ENCODE results near the gene CDK15.
"Not testable (repeated sequence)": the region's sequence is repeated elsewhere in the genome, so short reads cannot be mapped to it uniquely, and the experiment has no call there.

CDK15 gene

DNA sequence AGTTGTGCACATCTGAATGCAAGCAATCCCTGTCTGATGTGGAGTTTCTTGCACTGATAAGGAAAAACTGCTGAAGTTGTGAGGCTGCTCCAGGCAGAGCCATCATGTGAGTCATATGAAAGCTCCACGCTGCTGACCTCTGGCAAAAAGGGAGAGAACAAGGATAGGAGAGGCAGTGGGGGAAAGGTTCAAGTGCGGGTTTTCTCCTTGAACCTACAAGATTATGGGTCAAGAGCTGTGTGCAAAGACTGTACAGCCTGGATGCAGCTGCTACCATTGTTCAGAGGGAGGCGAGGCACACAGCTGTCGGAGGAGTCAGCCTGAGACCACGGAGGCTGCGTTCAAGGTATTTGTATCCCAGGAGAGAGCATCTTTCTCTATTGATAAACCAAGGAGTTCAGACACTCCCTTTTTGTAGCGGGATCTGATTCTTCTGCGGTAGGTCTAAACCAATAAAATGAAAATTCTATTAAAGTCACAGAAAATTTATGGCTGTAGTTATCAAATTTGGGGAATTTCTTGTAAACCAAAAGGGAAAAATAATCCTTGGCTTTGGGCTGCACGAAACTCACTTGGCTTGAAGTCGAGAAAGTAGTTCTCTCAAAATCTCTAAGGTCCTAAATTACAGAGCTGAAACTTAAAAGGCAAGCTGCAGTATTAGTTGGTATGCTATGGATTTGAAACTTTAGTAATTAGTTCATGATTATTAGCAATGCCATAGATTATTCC is at the start of gene CDK15:
TSS of gene CDK15 (plus strand) at position 96 of the 729 bp plus-strand sequence. CDS start at position 224, 128 bp downstream.
- no peak for DNase-seq

DNA sequence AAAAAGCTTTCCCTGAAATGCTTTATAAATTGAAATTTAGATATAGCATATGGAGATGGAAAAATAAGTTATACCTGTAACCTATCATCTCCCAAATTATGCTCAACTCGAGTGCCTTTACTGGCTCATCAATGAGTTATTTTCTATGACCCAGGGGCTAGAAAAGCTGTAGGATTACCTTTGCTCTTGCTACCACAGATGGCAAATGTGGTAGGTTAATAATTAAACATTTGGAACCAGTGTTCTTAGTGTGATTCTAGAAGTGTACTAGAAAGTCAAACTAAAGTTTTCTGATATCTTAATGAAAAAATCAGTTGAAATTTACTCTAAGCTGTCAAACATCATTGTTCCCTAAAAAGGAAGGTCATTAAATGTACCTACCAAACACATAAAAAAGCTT is 48.1 kb upstream of the CDK15 start:
- peak; percentile 62 for DNase-seq

DNA sequence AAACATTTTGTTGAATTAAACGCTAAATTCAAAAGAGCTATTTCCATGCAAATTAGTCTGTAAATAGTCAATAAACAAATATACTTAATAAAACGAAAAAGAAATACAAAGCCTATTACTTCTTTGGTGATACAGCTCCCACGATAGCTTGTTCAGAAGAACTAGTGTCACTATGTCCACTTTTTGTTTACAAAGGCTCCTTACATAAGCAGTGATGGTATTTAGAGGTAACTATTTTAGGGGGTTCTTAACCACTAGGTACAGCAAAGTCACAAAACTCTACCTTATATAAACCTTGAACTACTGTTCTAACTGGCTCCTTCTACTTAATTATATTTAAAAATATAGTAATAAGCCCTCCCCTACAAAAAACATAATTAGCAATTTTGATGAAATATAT is 47.5 kb upstream of the CDK15 start:
- DNase-seq, result no peak

DNA sequence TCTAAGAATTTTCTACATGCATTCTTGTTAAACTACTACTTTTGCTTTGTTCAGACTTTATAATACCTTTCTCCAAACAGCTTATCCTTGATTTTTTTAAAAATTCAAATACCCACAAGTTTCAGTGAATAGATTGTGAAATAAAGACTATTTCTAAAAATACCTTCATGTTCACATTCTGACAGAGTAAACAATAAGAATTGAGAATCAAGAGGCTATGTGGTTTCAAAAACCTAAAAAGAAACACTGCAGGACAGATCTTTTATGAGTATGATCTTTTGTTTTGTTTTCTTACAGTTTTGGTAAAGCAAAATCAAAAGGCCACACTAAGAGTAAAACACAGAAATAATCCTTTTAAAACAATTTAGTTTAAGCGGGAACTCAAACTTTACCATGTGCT is 46.8 kb upstream of the CDK15 start:
- DNase-seq, result no peak

DNA sequence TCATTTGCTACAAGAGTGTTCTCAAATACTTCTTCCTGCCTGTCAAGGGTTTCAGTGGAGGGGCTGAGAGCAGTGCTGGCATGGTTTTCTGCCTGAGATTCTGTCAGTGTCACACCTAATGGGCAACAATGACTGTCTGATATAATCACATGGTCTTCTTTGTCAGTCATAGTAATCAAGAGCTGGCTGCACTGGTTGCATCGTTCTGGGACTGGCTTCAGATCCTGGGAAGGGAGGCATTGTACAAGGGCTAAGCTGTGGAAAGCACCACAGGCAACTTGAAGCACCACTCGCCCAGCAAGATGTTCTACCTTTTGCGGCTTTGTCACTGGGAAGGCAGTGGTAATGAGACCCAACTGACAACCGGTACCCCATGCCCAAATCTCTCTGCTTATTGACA is 45.2 kb upstream of the CDK15 start:
- DNase-seq, result no peak

DNA sequence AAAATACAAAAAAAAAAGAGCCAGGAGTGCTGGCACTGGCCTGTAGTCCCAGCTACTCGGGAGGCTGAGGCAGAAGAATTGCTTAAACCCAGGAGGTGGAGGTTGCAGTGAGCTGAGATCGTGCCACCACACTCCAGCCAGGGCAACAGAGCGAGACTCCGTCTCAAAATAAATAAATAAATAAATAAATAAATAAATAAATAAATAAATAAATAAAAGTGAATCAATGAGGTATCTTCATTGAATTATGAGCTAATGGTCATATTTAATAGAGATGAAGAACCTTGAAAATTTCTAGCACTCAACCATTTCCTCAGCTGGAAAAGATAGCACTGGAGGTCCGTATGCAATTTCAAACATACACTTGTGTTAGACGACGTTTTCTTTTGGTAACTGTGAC is 41.9 kb upstream of the CDK15 start:
- not testable (repeated sequence) for DNase-seq

DNA sequence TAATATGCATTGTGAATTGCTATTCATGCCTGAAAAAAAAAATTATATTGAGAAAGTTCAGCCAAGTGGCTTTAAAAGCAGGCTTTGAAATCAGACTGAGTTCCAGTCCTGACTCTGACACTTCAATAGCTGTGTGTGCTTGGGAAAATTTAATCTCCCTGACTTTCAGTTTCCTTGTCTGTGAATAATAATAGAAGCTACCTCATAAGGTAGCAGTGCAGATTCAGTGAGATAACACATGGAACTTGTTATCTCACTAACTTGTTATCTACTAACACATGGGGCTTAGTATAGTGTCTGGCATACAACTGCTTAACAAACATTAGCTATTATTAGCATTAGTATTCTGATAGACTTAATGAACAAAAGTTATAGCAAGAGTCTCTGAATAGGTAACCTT is 40.5 kb upstream of the CDK15 start:
- no peak for DNase-seq

DNA sequence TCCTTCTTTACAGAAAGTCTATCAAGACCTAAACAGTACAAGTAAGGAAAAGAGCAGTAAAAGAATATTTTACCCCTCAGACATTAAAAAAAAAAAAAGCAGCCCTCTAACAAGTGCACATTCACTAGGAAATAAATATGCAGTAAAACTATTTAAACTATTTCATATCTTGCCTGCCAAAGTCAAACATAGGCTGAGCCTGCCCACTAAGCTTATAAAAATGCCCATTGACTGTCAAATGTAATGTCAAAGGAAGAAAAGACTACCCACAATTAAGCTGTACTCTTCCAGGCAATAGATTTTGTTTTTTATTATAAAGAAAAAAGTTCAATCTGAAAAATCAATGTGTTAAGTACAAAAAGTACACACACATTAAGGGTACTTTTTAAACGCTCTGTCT is 37.4 kb upstream of the CDK15 start:
- DNase-seq, result no peak

DNA sequence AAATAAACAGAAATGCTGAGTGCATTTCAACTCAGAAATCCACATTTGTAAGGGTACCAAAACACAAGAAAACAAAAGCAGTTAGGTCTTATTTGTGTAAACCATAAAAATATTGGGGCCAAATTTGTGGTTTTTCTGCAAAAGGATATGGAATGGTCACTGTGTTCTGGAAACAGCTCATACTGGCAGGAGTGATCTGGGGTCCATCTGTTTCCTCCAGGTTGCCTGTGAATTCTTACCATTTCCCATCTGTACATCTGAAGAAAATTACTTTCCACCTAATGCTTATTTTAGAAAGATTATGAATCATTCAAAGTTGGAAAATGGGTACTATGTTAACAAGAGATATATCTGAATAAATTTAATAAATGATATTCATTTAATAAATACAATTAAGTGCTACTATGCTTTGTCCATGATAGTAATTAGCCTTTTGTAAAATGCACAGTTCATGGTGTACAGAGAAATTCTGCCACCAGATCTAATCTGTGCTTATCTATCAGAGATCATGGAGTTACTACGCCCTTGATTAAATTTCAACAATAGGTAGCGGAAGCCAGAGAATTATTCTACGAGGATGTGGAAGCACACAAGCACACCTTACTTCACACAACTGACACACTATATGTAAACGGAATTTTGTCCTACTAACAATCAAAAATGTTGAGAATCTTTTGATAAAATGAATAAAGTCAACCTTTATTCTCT is 36.5 kb upstream of the CDK15 start:
- no peak for DNase-seq

DNA sequence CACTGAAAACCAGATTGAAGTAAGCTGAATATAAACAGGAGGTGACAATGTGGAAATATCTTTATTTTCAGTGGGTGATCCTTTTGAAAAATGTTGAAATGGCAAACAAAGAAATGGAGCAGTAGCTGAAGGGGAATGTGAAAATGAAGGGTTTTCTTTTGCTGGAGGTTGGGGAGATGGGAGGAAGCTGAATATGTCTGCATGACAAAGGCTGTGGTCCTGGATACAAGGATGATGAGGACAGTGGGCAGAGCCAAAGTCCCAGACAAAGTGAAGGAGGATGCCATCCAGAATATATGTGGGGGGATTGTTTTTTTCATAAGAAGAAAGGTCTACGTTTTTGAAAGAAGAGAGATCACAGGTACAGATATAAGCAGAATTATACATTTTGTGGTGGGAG is 32.3 kb upstream of the CDK15 start:
- no peak for DNase-seq

DNA sequence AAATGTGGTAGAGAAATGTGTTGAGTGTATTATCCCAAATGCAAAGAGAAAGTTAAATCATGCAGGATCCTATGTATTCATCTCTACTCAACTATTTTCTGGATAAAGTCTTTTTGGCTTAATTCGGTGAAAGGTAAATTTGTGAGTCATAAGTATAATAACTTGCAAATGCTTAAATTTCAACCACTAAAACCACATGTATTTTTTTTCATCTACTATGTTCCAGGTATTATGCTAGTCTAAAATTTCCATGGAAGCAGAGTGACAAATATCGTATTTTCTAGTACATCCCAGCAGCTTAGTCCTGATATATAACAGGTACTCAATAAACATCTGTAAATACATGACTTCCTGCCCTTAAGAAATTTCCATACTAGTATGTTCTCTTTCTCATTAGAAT is 31.8 kb upstream of the CDK15 start:
- DNase-seq, result peak; percentile 20

DNA sequence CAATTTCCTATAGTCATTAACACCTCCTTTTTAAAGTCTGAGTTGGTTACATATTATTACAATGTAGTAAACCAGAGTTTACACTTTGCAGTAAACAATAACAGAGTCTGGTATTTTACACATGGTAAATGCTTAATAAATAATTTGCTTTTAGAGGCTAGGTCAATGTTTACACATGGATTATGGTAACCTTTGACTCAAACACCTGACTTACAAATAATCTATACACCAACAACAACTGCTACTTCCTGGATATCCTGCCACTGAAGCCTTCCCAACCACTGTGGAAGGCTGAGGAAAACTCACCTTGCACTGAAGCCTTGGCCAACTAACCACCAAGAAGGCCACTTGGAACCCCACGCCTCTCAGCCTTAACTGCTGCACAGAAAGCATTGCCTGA is 31.0 kb upstream of the CDK15 start:
- DNase-seq, result peak; percentile 83

DNA sequence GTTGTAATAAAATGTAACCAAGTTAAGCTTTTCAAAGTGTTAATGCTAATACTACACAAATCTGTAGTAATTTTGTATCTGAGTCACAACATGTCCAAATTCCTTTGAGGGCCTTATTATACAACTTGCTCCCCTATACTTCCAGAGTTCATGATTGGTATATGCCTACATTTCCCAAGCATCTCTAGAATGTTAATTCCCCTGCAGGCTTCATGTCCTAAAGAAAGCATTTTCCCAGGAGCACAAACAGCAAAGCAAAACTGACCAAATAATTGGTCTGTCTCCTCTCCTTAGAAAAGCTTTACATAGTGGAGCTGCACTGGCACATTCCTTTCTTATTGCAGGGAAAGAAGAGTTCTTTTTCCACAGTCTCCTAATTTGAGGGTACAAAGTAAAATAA is 29.3 kb upstream of the CDK15 start:
- DNase-seq, result no peak

DNA sequence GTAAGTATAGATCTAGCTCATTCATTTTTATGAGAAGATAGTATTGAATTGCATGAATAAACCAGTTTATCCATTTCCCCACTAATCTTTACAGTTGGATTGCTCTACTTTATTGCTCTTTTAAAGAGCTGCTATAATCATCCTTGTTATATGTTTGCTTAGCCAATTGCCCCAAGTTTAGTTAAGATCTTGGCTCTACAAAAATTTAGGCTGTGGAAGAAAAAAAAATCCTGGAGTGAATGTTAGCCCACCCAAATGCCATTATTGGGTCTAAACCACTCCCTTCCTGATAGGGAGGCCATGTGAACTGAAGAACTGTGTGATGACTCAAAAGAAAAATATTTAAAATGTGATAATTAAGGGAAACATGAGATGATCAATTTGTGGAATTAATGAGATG is 28.5 kb upstream of the CDK15 start:
- no peak for DNase-seq

DNA sequence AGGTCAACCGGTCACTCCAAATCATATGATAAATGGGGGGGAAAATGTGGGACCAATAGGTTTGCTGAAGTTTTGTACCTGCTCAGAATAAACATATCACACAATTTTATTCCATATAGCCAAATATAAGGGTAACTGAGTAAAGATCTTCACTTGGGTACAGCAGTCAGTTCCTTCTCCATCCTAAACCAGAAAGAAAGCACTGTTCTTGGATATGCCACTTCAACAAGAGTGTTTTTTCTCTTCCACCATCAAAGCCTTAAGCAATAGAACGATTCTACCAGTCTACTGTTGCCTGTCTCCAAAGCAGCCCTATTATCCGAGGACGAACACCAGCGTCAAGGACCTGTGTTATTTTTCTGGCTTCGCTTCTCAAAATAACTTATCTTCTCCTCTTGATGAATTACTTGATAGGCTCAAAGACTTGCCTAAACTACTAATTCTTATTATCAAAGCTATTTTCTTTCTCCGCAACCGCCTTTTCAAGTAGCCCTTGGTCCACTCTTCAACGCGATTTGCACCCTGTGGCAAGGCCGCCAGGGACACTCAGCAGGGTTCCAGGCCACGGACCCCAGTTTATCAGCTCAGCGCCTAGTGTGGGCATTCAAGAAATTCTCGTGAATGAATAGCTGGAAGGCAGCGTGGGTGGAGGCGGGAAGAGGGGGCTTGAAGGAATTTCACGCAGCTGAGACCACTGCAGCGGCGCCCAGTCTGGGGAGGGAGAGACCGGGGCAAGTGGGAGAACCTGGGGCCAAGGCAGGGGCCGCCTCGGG is 26.2 kb upstream of the CDK15 start:
- DNase-seq, result peak; percentile 85

DNA sequence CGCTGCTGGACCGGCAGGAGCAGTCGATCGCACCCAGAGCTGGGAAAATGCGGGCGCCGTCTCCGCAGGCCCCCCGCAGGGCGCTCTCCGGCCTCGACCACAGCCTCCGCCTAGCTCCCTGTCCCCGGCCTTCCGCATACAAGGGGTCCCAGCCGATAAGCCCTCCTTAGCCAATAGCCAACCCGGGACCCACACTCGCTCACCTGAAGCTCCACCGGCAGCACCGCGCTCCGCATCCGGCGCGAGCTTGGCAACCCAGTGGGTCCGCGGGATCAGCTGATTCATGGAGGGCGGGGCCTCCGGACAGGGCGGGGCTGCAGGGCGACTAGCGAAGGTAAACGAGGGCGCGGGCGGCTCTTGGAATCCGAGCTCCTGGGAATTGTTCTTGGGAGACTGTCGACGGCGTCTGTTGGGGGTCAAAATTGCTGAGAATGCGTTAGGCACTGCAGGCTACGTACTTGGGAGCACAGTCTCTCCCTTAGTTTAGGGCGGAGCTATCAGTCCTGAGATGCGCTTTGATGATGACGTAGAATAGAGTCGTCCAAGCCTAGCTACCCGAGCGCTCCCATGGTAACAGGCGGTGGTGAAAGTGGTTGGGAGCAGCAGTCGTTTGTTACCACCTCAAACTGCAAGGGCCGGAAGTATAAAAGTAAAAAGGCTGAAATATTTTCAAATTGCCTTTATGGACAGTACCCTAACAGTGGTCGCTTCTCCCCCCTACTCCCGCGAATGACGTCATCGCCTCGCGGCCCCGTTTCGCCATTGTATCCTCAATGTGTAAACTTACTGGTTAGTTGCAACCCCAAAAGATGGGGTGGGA is 25.5 kb upstream of the CDK15 start, which contains the start of gene ALS2:
TSS of gene ALS2 (minus strand) at position 260 of the 820 bp plus-strand sequence. CDS start 12,048 bp downstream, outside the sequence.
- DNase-seq, result peak; percentile 100

DNA sequence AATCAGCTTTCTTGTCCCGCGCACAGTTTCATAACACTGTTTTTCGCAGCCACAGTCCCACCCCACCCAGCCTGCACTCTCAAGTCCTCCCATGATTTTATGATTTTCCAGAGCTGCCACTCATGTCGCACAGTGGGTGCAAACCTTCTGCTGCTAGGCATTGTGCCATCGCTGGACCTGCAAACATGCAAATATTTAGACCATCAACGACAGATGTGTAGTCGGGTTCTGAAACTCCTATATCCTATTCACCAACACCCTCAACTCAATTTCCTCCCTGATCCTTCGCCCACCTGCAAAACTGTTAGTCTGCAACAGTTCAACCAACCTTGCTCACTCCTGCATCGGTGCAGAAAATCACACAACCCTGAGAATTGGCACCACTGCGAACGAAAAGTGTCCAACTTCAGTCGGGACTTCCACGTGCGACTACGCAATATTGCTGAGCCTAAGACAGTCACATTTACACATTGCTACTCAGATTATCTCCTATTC is 24.7 kb upstream of the CDK15 start:
- DNase-seq, result peak; percentile 82

DNA sequence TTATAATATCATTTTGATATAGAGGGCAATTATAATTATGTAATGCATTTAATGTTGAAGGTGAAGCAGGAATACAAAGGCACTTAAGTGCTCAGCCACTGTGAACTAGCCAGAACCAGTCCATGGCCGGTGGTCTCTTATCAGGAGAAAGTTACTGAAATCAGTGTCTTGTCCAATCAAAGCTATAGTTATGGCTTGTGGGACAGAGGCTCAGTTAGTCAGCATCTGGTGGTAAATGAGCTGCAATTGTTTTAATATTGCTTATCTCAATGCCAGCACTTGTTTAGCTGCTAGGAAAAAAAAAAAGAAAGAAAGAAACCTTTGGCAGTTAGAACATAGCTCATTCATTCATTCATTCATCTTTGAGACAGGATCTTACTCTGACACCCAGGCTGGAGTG is 21.8 kb upstream of the CDK15 start:
- no peak for DNase-seq

DNA sequence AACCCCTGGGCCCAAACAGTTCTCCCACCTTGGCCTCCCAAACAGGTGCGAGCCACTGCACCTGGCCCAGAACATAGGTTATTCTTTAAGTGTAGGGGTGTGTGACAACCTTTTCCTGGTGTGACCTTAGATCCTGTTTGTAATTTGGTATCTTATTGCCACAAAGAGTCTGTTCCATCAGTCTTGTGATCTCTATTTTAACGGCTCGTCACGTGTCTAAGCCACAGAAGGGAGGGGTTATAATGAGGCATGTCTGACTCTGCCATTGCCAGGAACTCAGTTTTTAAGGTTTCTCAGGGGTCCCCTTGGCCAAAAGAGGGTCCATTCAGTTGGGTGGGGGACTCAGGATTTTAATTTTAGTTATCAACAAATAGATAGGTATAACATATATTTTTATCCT is 21.2 kb upstream of the CDK15 start:
- no peak for DNase-seq

DNA sequence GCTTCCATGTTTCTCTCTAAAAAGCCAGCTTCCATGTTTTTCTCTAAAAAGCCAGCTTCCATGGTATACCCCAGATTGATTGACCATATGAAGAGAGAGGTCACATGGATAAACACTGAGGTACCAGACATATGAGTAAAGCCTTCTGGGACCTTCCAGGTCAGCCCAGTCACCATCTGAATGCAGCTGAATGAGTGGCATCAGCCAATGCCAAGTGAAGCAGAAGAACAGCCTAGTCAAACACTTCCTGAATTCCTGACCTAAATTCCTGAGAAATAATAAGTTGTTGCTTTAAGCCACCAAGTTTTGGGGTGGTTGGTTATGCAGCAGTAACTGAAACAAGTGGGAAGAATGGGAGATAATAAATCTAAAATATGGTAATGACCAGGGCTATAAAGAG is 19.9 kb upstream of the CDK15 start:
- no peak for DNase-seq

DNA sequence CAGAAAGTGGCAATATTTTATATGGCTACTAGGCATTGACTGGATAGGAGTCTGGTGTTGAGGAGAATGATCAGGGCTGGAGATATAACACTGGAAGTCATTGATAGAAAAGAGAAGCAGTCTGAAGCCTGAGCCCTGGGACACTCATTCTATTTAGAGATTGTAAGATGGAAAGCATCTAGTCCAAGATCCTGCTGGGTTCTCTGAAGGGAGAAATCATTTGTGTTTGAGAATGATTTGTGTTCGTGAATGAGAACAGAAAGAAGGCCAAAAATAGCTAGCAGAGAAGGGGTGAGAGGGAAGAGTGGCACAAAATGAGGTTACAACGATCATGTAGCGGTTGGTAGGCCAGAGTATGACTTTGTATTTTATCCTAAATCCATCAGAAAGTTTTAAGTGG is 18.0 kb upstream of the CDK15 start:
- DNase-seq, result no peak

DNA sequence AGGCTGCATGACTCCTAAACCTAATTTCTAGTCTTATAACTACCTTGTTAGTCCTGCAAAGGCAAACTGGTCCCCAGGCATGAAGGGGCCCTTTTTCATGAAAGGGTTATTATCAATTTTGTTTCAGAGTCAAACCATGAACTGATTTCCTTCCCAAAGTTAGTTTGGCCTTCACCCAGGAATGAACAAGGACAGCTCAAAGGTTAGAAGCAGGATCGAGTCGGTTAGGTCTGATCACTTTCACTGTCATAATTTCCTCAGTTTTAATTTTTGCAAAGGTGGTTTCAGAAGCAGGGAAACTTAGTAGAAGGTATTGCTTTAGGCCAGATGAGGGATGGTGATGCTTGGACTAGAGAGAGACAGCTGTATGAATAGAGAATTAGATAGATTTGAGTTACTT is 16.9 kb upstream of the CDK15 start:
- DNase-seq, result no peak

DNA sequence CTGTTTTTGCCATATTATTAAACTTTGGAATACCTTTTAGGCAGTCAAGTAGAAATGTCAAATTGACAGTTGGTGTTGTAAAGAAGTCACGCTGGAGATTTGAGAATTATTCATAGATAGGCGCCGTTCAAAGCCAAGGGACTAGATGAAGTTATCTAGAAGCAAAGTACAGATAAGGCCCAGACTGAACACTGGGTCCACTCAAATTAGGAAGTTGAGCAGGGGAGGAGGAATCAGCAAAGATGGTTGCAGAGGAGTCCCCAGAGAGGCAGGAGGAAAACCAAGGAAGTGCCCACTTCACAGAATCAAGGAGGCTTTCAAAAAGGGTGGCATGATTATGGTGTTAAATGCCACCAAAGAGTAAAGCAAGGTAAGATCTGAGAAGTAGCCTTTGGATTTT is 16.0 kb upstream of the CDK15 start:
- DNase-seq, result no peak

All from DMS53 (cell line).